Activated CD8-positive, alpha-beta memory T cell treated with anti-CD3 and anti-CD28 coated beads for 48 hours (primary cell): ENCODE measurements around the gene KRTAP5-11.
"Not testable (repeated sequence)": the region's sequence is repeated elsewhere in the genome, so short reads cannot be mapped to it uniquely, and the experiment has no call there.

Experiments used
- DNase-seq, 3 experiments: peaks; one replicate each; pipeline ENCODE4 v3.0.0-alpha.2; 2020; ENCODE audit warnings: low read depth in 2 of 3, low spot score in 2 of 3

KRTAP5-11 gene

DNA sequence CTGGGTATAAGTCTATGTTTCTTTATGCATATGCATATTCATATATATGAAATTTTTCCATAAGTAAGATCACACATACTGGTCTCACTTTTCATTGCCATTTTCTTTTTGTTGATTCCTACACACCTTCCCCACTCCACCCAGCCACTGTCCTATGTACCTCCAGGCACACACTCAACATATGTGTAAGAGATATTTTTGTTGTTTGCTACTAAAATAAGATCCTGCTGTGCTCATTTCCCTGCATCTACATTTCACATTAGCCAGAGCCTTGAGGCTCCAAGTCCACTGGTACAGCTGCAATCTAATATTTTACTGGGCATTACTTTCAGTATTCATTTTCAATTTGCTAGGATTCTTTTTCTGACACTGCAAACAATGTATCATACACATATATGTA is 25.4 kb downstream of the KRTAP5-11 start:
- DNase-seq = no peak

DNA sequence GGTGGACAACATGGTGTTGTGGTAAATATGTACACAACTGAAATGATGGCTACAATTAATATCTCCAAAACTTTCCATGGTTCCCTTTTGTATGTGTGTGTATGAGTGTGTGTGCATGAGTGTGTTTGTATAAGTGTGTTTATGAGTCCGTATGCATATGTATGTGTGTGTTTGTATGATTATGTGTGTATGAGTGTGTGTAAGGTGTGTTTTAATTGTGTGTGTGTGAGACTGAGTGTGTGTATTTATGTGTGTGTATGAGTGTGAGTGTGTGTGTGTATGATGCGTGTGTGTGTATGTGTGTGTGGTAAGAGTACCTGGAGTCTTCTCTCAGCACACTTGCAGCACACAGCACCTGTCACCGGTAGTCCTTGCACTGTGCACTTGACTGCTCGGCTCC is 26.7 kb downstream of the KRTAP5-11 start:
- no peak for DNase-seq

- no peak for DNase-seq
Measured at GRCh38 chr11:71555508-71555907, 27.2 kb downstream of the KRTAP5-11 start.

GRCh38 chr11:71554996-71555395 is 27.7 kb downstream of the KRTAP5-11 start:
- no peak for DNase-seq

- DNase-seq = no peak
Measured at GRCh38 chr11:71551711-71552110, 31.0 kb downstream of the KRTAP5-11 start.

- DNase-seq = no peak
Measured at GRCh38 chr11:71548716-71549151, 33.9 kb downstream of the KRTAP5-11 start.

DNA sequence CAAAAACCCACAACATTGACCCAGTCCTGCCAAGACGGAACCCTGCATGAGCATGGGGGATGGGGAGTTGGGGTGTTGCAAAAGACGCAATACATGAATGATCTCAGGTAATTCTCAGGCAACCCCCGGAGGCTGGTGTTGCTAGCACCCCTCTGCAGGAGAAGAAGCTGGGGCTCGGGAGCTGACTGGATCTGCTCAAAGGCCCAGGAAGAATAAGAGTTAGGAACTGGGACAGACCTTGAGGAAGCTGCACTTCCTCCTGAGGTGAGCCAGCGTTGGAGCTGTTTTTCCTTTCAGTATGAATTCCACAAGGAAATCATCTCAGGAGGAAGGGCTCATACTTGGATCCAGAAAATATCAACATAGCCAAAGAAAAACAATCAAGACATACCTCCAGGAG is 34.6 kb downstream of the KRTAP5-11 start, which contains the start of gene KRTAP5-9:
Gene KRTAP5-9, plus strand, starts transcription at position 301 of the 400 bp plus-strand sequence. CDS start 238 bp downstream, outside the sequence.
- no peak for DNase-seq

GRCh38 chr11:71545405-71545966 is 37.2 kb downstream of the KRTAP5-11 start:
- no peak for DNase-seq

DNA sequence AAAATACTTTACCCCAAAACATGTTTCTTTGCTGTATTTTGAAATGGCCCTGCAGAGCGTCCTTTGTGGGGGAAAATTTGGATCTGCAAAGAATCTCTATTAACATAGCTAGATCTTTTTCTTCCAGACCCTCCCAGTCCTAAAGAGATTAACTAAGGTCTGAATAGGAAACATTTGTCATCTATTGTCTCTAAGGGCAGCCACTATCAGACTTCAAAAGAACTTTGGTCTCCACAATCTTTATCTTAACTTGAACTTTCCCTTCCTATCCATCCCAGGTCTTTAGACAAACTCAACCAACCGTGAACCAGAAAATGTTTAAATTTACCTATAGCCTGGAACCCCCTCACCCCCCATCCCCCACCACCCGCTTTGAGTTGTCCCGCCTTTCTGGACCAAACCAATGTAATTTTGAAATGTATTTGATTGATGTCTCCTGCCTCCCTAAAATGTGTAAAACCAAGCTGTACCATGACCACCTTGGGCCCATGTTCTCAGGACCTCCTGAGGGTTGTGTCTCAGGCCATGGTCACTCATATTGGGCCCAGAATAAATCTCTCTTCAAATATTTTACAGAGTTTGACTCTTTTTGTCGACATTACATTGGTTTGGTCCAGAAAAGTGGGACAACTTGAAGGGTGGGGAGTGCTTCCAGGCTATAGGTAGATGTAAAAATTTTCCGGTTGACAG is 38.0 kb downstream of the KRTAP5-11 start:
- no peak for DNase-seq

GRCh38 chr11:71543866-71544265 is 38.8 kb downstream of the KRTAP5-11 start:
- DNase-seq = no peak

- DNase-seq = no peak
Measured at GRCh38 chr11:71542879-71543777, 39.5 kb downstream of the KRTAP5-11 start.

- no peak for DNase-seq
Measured at GRCh38 chr11:71542382-71542781, 40.3 kb downstream of the KRTAP5-11 start.

DNA sequence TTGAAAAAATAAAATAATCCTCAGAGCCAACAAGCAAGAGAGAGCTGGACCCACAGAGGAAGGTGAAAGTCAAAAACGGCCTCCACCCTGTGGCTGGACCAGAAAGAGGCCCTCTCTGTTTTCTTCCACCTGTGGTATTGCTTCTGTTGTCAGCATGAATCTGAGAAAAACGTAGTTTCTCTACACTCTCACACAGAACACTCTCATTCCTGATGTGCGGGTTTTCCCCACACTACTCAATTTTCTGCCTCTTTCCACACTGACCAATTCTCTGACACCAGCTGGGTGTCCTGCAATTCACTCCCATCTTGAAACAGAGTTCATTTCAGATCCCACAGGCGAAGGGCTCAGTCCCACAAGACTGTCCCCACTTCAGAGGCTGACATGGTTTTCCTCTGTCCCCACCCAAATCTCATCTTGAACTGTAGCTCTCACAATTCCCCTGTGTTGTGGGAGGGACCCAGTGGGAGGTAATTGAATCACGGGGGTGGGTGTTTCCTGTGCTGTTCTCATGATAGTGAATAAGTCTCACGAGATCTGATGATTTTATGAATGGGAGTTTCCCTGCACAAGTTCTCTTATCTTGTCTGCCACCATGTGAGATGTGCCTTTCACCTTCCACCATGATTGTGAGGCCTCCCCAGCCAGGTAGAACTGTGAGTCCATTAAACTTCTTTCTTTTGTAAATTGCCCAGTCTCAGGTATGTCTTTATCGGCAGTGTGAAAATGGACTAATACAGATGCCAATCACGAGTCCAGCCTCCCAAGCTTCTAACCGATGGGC is 42.0 kb downstream of the KRTAP5-11 start:
- not testable (repeated sequence) for DNase-seq

- not testable (repeated sequence) for DNase-seq
Measured at GRCh38 chr11:71539971-71540370, 42.7 kb downstream of the KRTAP5-11 start.

DNA sequence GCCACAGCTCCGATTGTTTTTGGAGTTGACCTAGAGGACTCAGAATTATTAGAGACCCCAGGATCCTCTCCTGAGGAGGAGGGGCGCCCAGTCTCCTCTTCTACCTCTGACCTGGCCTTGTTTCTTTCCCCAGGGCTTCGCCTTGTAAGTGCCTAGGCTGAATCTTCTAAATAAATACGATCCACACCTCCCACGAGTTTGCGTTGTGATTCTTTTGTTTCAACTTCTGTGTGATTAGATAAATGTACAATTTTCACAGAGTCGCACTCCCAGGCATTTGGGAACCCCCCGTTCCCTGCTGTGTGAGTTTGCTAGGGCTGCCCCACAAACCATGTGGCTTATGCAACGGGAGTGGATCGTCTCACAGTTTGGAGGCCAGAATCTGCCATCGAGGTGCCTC is 43.7 kb downstream of the KRTAP5-11 start:
- DNase-seq = no peak

GRCh38 chr11:71538666-71538990 is 44.0 kb downstream of the KRTAP5-11 start:
- no peak for DNase-seq

DNA sequence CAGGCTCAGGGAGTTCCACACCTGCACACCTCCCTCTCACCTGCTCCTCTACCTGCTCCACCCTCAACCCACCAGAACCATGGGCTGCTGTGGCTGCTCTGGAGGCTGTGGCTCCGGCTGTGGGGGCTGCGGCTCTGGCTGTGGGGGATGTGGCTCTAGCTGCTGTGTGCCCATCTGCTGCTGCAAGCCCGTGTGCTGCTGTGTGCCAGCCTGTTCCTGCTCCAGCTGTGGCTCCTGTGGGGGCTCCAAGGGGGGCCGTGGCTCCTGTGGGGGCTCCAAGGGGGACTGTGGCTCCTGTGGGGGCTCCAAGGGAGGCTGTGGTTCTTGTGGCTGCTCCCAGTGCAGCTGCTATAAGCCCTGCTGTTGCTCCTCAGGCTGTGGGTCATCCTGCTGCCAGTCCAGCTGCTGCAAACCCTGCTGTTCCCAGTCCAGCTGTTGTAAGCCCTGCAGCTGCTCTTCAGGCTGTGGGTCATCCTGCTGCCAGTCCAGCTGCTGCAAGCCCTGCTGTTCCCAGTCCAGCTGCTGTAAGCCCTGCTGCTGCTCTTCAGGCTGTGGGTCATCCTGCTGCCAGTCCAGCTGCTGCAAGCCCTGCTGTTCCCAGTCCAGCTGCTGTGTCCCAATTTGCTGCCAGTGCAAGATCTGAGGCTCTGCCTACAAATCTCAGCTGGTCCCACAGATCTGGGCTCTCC is 44.6 kb downstream of the KRTAP5-11 start, which contains the start of gene KRTAP5-8:
Gene KRTAP5-8, plus strand, starts transcription at position 49 of the 689 bp plus-strand sequence. Its CDS starts 31 bp downstream, at position 80.
- not testable (repeated sequence) for DNase-seq

DNA sequence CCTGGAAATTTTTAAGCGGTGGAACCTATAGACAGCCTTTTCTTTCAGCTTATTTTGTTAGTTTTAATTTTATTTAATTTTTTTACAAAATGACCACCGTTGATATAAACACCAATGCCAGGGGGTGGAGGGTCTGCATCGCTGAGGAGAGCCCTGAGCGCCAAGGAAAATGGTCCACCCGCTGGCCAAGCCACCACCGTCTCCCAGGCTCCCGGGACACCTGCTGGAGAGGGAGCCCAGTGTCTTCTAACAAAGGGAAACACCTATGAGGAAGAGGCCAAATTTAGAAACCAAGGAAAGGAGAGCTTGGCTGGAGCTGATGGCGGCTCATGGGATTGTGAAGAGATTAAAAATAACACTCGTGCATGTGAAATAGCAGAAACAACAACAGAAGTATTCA is 45.1 kb downstream of the KRTAP5-11 start:
- DNase-seq = no peak

- no peak for DNase-seq
Measured at GRCh38 chr11:71535825-71536224, 46.9 kb downstream of the KRTAP5-11 start.
